GM18517 (cell line): Measurements from ENCODE around the gene CELSR2.

Experiments used
- ATAC-seq: cut with Tn5 transposase; IDR thresholded peaks from one replicate; pipeline ENCODE4 v1.9.1; 2021; ENCODE audit warnings: mild to moderate bottlenecking, moderate library complexity; ENCODE audit not compliant: unreplicated experiment

CELSR2 gene

DNA sequence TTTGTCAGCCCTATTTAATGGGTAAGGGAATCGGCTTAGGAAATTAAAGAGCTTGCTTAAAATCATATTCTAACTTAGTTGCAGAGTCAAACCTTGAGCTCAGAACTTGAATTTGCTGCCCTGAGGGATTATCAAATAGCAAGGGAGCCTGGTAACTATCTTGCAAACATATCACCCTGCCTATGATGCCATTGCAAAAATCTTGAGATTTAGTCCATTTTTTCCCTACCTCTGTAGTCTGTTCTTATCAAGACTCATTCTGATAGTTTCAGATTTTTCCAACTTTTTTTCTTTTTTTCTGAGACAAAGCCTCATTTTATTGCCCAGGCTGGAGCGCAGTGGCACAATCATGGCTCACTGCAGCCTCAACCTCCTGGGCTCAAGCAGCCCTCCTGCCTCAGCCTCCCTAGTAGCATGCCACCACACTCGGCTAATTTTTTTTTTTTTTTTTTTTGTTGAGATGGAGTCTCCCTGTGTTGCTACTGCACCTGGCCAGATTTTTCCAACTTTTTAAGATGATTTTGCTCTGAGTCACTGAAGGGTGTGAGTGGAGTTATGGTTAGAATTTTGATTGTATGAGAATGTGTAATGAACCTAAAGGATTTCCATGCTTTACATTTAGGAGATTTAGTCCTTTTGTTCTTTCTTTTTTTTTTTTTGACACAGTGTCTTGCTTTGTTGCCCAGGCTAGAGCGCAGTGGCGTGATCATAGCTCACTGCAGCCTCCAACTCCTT, 23.5 kb upstream of the CELSR2 start:
- no peak for ATAC-seq

GRCh38 chr1:109228167-109228566, 21.2 kb upstream of the CELSR2 start:
- ATAC-seq: no peak

DNA sequence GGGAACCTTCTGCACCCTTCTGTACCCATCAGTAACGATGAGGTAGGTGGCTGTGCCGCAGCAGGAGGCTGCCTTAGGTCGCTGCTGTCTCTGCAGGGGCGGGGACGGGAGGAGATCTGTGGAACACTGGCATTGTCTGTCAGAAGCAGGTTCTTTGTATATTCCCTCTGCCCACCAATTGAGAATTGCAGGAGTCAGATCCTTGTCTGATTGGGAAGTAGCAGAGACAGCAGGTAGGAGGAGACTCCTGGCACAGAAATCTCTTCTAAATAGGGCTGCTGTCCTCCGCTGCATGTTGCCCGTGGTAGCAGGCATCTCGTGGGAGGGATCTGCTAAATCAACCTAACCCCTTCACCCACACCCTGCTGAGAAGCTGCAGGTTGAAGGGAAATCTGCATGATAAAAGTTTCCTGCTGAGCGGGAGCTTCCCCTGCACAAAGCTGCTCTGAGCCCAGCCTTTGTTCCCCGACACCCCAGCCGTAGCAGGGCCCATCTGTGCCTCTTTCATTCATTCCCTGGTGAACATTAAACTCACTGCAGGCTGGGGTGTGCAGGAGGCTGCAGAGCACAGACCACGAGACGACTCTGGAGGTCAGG, 19.7 kb upstream of the CELSR2 start:
- ATAC-seq: no peak

GRCh38 chr1:109231066-109231465, 18.3 kb upstream of the CELSR2 start:
- no peak for ATAC-seq

DNA sequence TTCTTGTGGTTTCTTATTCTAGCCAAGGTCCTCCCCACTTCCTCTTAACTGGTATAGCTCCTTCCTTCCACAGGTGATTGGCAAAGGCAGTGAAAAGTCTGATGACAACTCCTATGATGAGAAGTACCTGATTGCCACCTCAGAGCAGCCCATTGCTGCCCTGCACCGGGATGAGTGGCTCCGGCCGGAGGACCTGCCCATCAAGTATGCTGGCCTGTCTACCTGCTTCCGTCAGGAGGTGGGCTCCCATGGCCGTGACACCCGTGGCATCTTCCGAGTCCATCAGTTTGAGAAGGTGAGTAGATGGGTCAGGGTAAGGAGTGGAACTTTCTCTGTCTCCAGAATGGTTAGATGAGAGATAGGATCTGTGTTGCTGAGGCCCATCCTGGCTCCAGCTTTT, 14.2 kb upstream of the CELSR2 start:
- no peak for ATAC-seq

DNA sequence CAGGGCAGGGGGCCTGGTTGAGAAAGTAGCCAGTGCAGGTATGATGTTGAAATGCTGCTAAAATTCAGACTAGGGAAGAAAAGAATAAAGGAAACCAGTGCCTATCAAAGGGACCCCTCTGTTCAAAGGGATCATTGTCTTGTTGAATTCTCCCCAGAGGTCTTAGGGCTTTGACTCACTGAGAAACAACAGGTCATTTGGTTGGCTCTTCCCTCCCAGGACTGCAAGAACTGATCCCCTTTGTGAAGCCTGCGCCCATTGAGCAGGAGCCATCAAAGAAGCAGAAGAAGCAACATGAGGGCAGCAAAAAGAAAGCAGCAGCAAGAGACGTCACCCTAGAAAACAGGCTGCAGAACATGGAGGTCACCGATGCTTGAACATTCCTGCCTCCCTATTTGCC, 11.8 kb upstream of the CELSR2 start:
- ATAC-seq: no peak

DNA sequence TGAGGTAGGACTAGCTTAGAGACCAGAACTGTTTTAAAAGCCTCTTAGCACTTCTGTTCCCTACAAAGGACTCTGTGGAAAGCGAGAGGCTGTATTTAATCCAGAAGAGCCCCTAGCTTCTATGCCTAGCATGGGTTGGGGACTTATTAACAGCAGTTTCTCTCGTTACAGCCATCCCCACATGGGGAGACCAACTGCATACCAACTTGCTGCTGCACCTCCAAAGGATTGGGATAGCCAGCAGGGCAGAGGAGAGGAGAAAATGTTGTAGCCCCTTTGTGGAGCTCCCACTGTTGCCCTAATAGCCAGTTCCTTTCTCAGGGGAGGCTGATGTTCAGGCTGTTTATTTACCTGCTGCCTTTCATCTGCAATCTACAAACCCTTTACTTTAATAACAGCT, 11.0 kb upstream of the CELSR2 start:
- ATAC-seq: no peak

DNA sequence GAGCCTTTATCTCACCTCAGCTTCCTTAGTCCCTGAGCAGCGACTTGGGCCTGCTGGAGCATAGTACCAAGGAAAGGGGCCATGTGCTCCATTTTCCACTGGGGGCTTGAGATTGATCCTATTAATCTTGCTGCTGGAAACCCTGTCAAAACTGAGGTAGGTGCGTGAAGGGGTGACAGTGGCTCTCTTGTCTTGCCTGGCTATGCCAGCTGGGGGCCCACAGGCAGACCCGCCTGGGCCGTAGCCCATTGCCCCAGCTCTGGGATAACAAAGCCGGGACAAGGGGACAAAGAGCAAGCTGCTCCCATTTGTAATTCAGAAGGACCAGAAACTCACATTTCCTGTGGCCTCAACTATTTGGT, 10.3 kb upstream of the CELSR2 start:
- ATAC-seq: no peak

DNA sequence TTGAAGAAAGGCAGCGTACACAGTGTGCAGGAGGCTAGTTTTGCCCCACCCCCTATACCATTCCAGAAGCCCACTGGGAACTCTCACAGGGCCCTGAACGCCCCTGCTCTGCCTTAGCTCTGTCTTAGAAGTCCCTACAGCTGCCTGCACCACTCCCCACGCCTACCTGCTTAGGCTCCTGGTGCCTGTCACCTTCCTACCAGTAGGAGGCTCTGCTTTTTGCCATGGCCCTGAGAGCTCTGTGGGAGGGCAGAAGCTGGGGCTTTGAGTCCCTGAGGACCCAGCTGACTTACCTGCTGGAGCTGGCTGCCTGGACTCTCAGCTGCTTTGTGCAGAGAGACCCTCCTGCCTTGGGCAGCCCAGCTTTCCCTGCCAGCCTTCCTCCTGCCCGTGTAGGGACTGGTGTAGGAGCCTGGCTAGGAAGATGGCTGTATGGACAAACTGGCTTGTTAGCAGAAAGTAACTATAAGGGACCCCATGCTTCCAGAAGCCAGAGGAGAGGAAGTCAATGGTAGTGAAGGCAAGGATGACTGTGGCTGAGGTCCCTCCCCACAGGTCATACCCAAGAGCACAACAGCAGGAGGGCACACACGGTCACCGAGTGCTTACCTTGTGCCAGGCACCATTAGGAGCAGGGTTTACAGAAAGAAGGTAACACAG, 9.8 kb upstream of the CELSR2 start:
- peak; percentile 61 for ATAC-seq

DNA sequence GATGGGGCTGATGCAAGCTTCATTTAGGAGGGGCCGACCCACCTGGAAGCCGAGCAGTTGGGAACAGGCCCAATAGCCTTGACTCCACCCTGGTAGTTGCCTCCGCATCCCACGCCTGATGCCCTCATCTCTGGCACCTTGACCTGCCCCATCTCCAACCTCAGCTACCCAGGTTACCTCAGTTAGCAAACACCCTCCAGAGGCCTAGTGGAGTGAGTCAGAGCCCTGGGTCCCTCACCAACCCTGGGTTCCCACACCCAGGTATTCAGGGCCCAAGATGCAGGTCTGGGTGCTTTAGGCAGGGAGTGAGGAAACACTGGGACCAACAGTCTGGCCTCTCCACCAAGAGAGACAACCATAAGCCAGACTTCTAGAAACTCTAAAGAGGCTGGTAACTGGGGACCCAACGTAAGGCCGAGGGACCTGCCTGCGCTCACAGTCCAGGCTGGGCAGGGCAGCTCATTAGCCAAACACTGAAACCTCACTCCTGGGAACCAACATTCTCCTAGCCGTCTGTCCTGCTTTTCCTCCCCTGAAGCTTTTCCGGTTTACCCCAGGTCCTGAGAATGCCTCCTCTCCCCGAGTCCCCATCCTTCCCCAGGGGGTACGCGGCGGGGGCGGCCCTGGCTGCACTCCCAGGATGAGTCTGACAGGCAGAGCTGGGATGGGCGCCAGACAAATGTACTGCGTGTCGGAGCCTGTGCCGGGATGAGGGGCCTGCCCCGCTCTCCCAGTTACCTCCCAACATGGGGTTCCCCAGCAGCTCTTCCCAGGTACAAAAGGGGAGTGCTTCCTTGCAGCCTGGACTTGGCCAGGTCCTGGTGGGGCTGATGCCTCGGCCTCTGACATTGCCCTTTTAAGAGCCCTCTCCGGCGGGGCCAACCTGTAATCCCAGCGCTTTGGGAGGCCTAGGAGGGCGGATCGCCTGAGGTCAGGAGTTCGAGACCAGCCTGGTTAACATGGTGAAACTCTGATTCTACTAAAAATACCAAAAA, 8.9 kb upstream of the CELSR2 start:
- no peak for ATAC-seq

GRCh38 chr1:109241344-109241743, 8.0 kb upstream of the CELSR2 start:
- no peak for ATAC-seq

DNA sequence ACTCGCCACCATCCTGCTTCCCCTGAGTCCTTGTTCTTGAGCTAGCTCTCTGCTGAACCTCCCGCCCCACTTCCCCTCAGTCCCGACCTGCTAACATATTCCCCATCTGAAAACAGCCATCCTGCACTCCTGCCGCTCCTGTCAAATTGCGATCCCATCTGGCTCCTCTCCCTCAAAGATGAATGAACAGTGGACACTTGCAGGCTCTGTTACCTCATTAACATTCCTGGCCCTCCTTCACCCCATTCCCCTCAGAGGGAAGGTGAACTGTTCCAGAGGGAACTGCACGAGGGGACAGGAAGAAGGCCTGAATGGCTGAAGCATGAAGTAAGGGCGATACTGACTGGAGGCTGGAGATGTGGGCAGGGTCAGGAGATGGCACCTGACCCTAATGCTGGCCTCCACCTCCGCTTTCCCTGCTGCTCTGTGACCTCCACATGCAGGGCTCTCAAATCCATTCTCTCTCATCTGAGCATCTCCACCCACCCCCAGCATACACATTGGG, 7.4 kb upstream of the CELSR2 start:
- no peak for ATAC-seq

DNA sequence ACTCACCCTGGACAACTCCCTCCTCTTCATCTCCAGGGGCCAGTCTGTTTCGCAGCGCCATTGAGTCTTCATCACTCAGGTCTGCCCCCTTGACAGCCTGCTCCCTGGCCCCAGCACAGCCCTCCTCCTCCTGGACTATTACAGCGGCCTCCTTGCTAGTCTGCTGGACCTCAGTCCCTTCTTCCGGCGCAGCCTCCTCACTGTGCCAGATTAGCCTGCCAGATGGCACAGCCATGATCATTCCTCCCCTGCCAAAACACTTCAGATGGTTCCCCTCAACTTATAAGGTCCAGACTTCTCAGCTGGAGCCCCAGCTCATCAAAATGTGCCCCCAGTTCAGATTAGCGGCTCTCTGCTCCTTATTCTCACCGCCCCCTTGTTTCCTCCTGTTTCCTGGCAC, 7.0 kb upstream of the CELSR2 start:
- ATAC-seq: no peak

DNA sequence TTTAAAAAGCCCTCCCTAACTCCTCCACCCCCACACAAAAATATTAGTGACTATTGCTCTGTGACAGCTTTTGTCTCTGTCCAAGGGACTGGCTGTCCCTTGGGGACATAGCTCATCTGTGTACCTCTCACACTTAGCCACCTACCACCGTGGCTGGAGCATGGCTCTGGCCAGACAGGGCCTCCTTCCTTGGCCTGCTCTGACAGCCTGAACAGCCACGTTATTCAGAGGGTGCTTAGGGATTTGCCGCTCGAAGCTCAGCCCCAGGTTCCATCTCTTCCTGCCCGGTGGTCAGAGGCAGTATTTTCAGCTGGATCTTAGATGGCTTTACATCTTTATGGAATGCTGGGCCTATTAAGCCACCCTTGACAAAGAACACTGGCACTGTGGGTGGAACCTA, 6.1 kb upstream of the CELSR2 start:
- ATAC-seq: no peak

GRCh38 chr1:109243860-109244552, 5.3 kb upstream of the CELSR2 start:
- no peak for ATAC-seq

GRCh38 chr1:109246141-109246551, 3.2 kb upstream of the CELSR2 start:
- ATAC-seq: no peak

DNA sequence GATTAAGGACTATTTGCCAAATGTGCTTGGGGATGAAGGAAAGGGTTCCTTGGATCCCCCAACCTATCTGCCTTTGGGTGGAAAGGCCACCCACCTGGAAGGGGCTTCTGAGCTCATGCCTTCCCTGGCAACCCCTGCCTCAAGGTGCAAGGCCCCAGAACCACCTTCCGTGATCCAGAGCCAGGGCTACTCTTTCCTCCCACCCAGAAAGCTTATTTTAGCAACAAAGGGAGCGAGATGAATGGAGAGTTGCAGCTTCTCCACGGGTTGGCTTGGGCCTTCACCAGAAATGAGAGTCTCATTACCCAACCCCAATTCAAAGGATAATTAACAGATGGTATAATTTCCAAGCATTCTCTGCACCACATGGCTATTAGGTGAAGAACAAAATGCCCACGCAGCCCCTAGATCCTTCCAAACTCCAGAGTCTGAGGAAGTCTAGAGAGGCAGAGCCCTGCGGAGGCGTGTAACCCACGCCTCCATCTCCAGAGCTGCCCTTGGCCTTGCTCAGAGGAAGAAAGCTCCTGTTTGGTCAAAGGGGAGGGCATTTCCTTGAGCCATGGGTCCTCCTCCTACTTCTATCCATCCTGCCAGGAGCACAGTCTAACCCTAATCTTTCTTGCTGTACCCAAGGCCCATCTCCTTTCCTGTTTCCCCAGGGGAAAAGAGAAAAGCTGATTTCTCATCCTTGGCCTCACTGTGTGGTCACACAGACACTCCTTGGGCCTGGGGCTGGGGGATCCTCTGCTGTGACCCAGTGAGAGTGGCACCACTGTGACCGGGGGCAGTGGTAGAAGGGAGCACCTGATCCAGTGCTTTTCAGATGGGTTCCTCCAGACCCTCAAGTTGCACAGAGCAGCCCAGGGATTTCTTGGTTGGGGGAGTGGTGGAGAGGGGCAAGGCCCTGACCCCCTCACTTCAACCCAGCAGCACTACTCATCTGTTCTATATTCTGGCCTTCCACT, 1.7 kb upstream of the CELSR2 start:
- no peak for ATAC-seq

GRCh38 chr1:109248444-109248796, 919 bp upstream of the CELSR2 start:
- ATAC-seq: no peak

DNA sequence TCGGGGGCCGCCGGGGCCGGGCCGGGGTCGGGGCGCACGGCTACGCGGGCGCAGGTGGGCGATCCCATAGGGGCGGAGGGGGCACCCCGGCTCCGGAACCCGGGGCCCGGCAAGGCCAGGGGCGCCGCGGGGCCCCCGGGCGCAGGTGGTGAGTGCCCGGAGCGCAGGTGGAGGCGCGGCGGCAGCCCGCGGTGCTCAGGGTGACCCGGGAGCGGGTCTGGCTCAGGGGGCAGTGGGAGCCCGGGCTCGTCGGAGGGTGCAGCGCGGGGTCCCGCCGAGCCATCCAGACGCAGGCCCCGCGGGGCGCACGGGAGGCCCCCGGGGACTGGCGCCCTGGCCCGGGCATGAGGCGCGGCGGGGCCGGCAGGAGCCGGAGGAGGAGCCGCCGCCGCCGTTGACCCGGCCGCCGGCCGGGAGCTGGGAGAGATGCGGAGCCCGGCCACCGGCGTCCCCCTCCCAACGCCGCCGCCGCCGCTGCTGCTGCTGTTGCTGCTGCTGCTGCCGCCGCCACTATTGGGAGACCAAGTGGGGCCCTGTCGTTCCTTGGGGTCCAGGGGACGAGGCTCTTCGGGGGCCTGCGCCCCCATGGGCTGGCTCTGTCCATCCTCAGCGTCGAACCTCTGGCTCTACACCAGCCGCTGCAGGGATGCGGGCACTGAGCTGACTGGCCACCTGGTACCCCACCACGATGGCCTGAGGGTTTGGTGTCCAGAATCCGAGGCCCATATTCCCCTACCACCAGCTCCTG, 489 bp downstream of the CELSR2 start:
- peak; percentile 41 for ATAC-seq
